Loucy (cell line): ENCODE measurements around the gene SLC9B2.

ENCODE experiments used
- EZH2phosphoT487 ChIP-seq: fragments of 200-600 bp; IDR thresholded peaks from 2 replicates; pipeline ENCODE4 v1.6.1; 2018; ENCODE audit warnings: antibody characterized with exemption, mild to moderate bottlenecking, moderate library complexity, borderline replicate concordance
- TF ChIP-seq, protein P1 (sequence below): fragments of 200-600 bp; sonication (generic); conservative IDR thresholded peaks from 2 replicates; pipeline ENCODE4 v1.5.1; 2014; ENCODE audit warnings: mild to moderate bottlenecking, antibody characterized with exemption, low read length

DNA sequence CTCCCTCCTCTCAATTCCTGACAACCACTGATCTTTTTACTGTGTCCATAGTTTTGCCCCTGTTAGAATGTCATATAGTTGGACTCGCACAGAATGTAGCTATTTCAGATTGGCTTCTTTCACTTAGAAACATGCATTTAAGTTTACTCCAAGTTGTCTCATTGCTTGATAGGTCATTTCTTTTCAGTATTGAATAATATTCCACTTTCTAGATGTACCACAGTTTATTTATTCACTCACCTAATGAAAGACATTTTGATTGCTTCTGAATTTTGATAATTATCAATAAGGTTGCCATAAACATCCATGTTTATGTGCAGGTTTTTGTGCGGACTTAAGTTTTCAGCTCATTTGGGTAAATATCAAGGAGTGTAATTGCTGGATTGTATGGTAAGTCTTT is 95.6 kb downstream of the SLC9B2 start:
- TF ChIP-seq, protein P1, sequence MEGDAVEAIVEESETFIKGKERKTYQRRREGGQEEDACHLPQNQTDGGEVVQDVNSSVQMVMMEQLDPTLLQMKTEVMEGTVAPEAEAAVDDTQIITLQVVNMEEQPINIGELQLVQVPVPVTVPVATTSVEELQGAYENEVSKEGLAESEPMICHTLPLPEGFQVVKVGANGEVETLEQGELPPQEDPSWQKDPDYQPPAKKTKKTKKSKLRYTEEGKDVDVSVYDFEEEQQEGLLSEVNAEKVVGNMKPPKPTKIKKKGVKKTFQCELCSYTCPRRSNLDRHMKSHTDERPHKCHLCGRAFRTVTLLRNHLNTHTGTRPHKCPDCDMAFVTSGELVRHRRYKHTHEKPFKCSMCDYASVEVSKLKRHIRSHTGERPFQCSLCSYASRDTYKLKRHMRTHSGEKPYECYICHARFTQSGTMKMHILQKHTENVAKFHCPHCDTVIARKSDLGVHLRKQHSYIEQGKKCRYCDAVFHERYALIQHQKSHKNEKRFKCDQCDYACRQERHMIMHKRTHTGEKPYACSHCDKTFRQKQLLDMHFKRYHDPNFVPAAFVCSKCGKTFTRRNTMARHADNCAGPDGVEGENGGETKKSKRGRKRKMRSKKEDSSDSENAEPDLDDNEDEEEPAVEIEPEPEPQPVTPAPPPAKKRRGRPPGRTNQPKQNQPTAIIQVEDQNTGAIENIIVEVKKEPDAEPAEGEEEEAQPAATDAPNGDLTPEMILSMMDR, result no peak
- no peak for TF ChIP-seq EZH2phosphoT487
